HEK293 (cell line): ENCODE measurements around the gene ZNF469.
"Not testable (repeated sequence)": the region's sequence is repeated elsewhere in the genome, so short reads cannot be mapped to it uniquely, and the experiment has no call there.

ENCODE experiments used
- CTCF ChIA-PET: fragments of 350-600 bp; formaldehyde crosslinking; extraction: SDS; loops from one replicate; lab custom pipeline; 2021; ENCODE audit warnings: antibody characterized with exemption; lab: Yijun Ruan, JAX
- POLR2A ChIA-PET: fragments of 300-600 bp; formaldehyde crosslinking; extraction: SDS; loops from one replicate; lab custom pipeline; 2020; ENCODE audit warnings: antibody characterized with exemption, inconsistent platforms; lab: Yijun Ruan, JAX
- H3K27ac ChIP-seq: fragments of 200-500 bp; sonication (Bioruptor generic); 2 replicates; pipeline ENCODE4 v1.5.1; 2014; ENCODE audit warnings: low read depth, low read length, control low read depth, inconsistent platforms; ENCODE audit errors: extremely low read depth
- H3K36me3 ChIP-seq, 2 experiments: fragments of 200-500 bp in 1 of 2; sonication (Bioruptor generic) in 1 of 2; 1 replicate in 1 of 2; 2 replicates in 1 of 2; pipeline ENCODE4 v1.5.1; 2014 to 2017; ENCODE audit warnings: inconsistent platforms in 2 of 2, low read length in 2 of 2; ENCODE audit not compliant: control insufficient read depth in 2 of 2, insufficient read depth in 1 of 2
- H3K4me1 ChIP-seq: fragments of 200-500 bp; sonication (Bioruptor generic); 2 replicates; pipeline ENCODE4 v1.5.1; 2014; ENCODE audit warnings: mild to moderate bottlenecking, low read length, inconsistent platforms; ENCODE audit not compliant: control insufficient read depth, insufficient read depth
- H3K4me3 ChIP-seq: 2 replicates; pipeline ENCODE4 v1.5.1; 2011; ENCODE audit warnings: low read depth, mild to moderate bottlenecking, control low read depth, low read length, moderate library complexity
- H3K9me3 ChIP-seq: fragments of 200-500 bp; sonication (Bioruptor generic); 2 replicates; pipeline ENCODE4 v1.5.1; 2014; ENCODE audit warnings: low read depth, low read length, inconsistent platforms; ENCODE audit not compliant: control insufficient read depth, insufficient read depth
- PRDM10 ChIP-seq: fragments of 450-650 bp; formaldehyde crosslinking; IDR thresholded peaks from 2 replicates; pipeline ENCODE4 v1.5.1; 2016; ENCODE audit warnings: missing biosample characterization, missing genetic modification characterization
- SCRT2 ChIP-seq: fragments of 450-650 bp; formaldehyde crosslinking; IDR thresholded peaks from 2 replicates; pipeline ENCODE4 v1.5.1; 2016; ENCODE audit warnings: missing biosample characterization, missing genetic modification characterization
- SP7 ChIP-seq: fragments of 450-650 bp; formaldehyde crosslinking; IDR thresholded peaks from 2 replicates; pipeline ENCODE4 v1.5.1; 2016; ENCODE audit warnings: missing biosample characterization, missing genetic modification characterization
- TSHZ1 ChIP-seq: fragments of 450-650 bp; formaldehyde crosslinking; IDR thresholded peaks from 2 replicates; pipeline ENCODE4 v1.5.1; 2016; ENCODE audit warnings: missing biosample characterization, missing genetic modification characterization, borderline replicate concordance
- ZBTB20 ChIP-seq: fragments of 450-650 bp; formaldehyde crosslinking; IDR thresholded peaks from 2 replicates; pipeline ENCODE4 v1.5.1; 2016; ENCODE audit warnings: missing biosample characterization, missing genetic modification characterization
- ZNF558 ChIP-seq: fragments of 450-650 bp; formaldehyde crosslinking; IDR thresholded peaks from 2 replicates; pipeline ENCODE4 v1.5.1; 2016; ENCODE audit warnings: missing biosample characterization, missing genetic modification characterization
- ZNF692 ChIP-seq: fragments of 450-650 bp; formaldehyde crosslinking; IDR thresholded peaks from 2 replicates; pipeline ENCODE4 v1.5.1; 2016; ENCODE audit warnings: missing biosample characterization, missing genetic modification characterization
- ZNF768 ChIP-seq: fragments of 450-650 bp; formaldehyde crosslinking; IDR thresholded peaks from 2 replicates; pipeline ENCODE4 v1.5.1; 2018; ENCODE audit warnings: missing biosample characterization, mild to moderate bottlenecking, missing genetic modification characterization

Gene ZNF469

GRCh38 chr16:88408561-88409142, 25.9 kb downstream of the ZNF469 start (continued):
- no peak for TF ChIP-seq PRDM10 (tag by site-specific recombination)
- no peak for TF ChIP-seq SP7 (tag by site-specific recombination)
- no peak for TF ChIP-seq ZBTB20 (tag by site-specific recombination)
- TF ChIP-seq, all 188 proteins: peak for 0

GRCh38 chr16:88409296-88410065, 26.7 kb downstream of the ZNF469 start:
- POLR2A ChIA-PET, result no interaction called here
- Histone ChIP-seq H3K4me1 (no peaks in the 10 kb centered on the region), H3K36me3 (no peaks in the 10 kb centered on the region), H3K9me3 (no peaks in the 10 kb centered on the region), H3K27ac (no peak overlapping the region), H3K4me3 (no peak overlapping the region)
- CTCF ChIA-PET, result no interaction called here
- TF ChIP-seq SCRT2 (tag by site-specific recombination), result peak; percentile 46
- TF ChIP-seq ZNF558 (tag by site-specific recombination), result no peak
- TF ChIP-seq TSHZ1, result no peak

GRCh38 chr16:88410297-88410968, 27.7 kb downstream of the ZNF469 start:
- H3K36me3 ChIP-seq, H3K27ac ChIP-seq, CTCF ChIA-PET, H3K4me1 ChIP-seq, H3K9me3 ChIP-seq, POLR2A ChIA-PET, H3K4me3 ChIP-seq: not testable (repeated sequence)

- POLR2A ChIA-PET, result no interaction called here
- TF ChIP-seq ZNF768 (tag by site-specific recombination) (peak; percentile 100), ZNF692 (no peak)
- no peak overlapping the region for H3K27ac ChIP-seq
- CTCF ChIA-PET, result no interaction called here
- no peaks in the 10 kb centered on the region for H3K4me1 ChIP-seq
- H3K9me3 ChIP-seq, result no peaks in the 10 kb centered on the region
- no peak overlapping the region for H3K4me3 ChIP-seq
- H3K36me3 ChIP-seq, result no peaks in the 10 kb centered on the region
These were observed 29.3 kb downstream of the ZNF469 start for GRCh38 chr16:88411951-88412576.
